ENCODE measurements around the gene JPH2. TPM values are rescaled to one million over a fixed set of nuclear protein-coding genes. Genes with fewer than 3 reads are reported as not detected.
A peak's percentile ranks its signal among the peaks of the same experiment; 100 is the strongest.

The JPH2 gene
- total RNA-seq, 1 experiment from 2014 or later = 4.8 TPM

- DNase-seq (ENCODE audit: low spot score) = no peak
Measured at GRCh38 chr20:44125332-44126127, 61.5 kb downstream of the JPH2 start.

DNA sequence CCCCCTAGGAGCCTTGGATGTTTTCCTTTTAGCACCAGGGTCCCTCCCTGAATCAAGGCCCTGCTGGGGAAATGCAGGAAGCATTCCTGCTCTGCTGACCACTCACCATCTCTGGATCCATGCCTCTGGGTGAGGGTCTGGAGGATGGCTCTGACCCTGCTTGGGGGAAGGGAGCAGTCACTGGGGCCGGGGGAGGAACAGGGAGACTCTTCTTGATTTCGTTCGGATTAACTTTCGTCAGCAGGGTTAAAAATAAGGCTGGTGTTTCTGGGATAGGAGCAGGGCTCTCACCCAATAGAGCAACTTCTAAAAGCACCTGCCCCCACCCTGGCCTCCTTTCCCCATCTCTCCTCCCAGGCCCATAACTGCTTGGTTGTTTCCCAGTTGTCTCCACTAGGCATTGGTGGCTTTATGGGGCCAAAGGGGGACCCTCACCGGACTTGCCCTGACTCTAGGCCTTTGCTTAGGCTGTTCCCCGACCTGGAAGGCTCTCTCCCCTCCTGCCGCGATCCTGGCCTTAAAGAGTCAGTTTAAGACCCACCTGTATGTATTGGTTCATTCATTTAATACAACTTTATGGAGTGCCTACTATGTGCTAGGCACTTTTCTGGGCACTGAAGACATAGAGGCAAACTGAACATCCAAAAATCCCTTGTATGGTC, 63.0 kb downstream of the JPH2 start:
- no peak for DNase-seq (ENCODE audit: low spot score)

DNA sequence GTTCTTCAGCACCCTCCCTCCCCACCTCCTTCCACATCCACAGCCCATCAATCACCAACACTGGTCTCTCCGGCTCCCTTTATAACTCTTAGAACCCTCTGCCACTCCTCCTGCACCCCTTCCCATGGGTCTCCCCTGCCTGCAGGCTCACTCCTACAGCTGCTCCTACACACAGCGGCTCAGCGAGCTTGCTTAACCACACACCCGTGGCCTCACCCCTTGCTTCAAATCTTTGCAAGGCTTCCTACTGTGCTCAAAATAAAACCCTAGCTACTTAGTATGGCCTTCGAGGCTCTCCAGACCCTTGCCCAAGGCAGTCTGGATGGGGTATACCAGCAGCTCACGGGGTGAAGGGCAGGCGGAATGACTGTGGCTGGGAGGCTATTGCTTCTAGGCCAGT, 63.7 kb downstream of the JPH2 start:
- no peak for DNase-seq (ENCODE audit: low spot score)

- DNase-seq (ENCODE audit: low spot score) = no peak
Measured at GRCh38 chr20:44120676-44121425, 66.1 kb downstream of the JPH2 start.

GRCh38 chr20:44118185-44119033, 68.6 kb downstream of the JPH2 start:
- no peak for DNase-seq (ENCODE audit: low spot score)

GRCh38 chr20:44117296-44118184, 69.4 kb downstream of the JPH2 start:
- no peak for DNase-seq (ENCODE audit: low spot score)

DNA sequence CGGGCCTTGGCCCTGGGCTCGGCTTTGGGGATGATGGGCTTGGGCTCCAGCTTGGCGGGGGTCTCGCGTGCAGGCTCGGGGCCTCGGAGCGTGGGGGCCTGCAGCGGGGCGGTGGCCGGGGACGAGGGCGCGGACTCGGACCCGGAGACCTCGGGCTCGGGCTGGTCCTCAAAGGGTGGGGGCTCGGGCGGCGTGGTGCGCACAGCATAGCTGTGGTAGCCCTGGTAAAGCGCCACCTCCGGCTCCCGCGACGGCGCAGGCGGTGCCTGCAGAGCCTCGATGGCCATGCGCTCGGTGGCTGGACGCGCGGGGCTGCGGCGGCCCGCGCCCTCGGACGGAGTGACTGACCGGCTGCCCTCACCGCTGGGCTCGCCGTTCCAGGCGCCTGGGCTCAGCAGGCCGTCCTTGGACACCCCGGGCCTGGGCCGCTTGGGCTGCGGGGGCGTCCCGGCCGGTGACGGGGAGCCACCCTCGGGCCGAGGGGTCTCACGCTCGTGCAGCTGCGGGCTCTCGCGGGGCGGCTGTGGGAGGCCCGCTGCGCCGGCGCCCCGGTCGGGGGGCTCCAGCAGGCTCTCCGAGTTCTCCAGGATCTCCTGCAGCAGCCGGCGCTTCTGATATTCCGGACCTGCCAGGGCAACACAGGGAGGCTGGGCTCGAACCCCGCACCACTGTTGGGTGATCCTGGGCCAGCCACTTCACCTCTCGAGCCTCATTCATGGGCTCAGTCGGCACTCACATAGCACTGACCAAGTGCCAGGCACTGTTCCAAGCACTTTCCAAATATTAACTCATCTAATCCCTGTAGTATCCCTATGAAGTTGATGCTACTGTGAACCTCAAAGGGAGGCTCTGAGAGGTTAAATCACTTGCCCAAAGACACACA, 71.0 kb downstream of the JPH2 start:
- DNase-seq (ENCODE audit: low spot score) = no peak

- DNase-seq (ENCODE audit: low spot score) = no peak
Measured at GRCh38 chr20:44115181-44115580, 71.8 kb downstream of the JPH2 start.

- DNase-seq (ENCODE audit: low spot score) = no peak
Measured at GRCh38 chr20:44113618-44114376, 73.2 kb downstream of the JPH2 start.

DNA sequence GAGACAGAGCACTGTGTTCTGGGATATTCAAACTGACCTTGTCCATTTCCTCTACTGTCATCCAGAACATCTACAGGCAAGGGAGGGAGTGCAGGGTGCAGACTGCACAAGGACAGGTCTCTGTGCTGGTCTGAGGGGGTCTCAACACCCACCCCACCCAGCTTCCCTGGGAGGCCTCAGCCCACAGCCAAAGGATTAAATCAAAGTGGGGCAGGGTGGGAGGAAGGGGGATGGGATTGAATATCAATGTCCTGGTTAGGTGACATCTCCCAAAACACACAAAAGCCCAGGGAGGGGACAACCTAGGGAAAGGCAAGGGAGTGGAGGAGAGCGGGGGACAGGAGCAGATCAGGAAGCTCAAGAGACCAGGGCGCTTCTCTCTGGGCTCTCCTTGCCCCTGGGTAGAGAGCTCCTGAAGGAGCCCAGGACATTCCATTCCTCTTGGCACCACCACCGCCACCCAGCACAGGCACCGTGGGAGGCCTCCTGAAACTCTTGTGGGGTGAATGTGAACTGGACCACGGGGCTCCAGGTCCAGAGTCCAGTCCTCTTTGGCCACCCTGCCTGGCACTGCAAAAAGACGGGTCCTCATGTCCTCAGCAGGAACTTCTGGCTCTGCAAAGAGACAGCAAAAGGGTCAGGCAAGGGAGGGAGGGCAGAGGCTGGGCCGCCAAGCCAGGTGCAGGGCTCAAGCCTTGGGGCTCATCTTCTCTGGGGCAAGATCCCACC, 73.9 kb downstream of the JPH2 start:
- DNase-seq (ENCODE audit: low spot score) = no peak

- DNase-seq (ENCODE audit: low spot score) = no peak
Measured at GRCh38 chr20:44112456-44112855, 74.5 kb downstream of the JPH2 start.

- peak; percentile 24 for DNase-seq (ENCODE audit: low spot score)
Measured at GRCh38 chr20:44111712-44112335, 75.2 kb downstream of the JPH2 start.

- DNase-seq (ENCODE audit: low spot score) = no peak
Measured at GRCh38 chr20:44110816-44111568, 76.0 kb downstream of the JPH2 start.

- no peak for DNase-seq (ENCODE audit: low spot score)
Measured at GRCh38 chr20:44109951-44110361, 77.0 kb downstream of the JPH2 start.

DNA sequence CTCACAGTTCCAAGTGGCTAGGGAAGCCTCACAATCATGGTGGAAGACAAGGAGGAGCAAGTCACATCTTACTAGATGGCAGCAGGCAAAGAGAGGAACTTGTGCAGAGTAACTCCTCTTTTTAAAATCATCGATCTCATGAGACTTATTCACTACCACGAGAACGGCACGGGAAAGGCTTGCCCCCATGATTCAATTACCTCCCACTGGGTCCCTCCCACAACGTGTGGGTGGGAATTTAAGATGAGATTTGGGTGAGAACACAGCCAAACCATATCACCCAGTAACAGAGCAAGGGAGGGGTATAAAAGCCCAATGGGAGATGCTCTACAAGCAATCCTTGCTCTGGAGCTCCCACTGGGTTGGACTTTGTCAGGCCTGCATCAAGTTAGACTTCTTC, 80.4 kb downstream of the JPH2 start:
- DNase-seq (ENCODE audit: low spot score) = no peak

DNA sequence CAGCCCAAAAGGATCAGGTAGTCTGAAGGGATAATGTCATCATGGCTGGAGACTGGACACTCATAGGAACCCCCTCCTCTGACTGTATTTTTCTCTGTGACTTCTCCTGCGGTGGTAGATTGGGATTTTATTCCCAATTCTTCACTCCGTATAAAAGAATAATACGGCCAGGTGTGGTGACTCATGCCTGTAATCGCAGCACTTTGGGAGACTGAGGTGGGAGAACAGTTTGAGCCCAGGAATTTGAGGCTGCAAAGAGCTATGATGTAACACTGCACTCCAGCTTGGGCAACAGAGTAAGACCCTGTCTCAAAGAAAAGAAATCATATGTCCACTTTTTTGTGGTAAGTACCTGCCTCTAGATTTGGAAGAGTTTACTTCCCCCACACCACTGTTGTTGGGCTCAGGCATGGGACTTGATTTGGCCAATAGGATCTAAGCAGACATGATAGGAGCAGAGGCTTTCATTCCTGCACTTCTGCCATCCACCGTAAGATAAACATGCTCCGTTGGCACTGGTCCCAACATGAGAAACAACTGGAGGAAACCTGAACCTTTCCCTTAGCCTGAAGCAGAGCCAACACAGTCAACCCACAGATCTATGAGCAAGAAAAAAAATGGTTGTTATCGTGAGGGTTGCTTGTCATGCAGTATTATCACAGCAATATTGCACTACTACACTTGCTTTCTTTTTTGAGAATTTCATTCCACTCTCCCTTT, 82.0 kb downstream of the JPH2 start:
- DNase-seq (ENCODE audit: low spot score) = peak; percentile 17
